Measurements from ENCODE around the gene SON.
"Not testable (repeated sequence)": the region's sequence is repeated elsewhere in the genome, so short reads cannot be mapped to it uniquely, and the experiment has no call there.

The SON gene

DNA sequence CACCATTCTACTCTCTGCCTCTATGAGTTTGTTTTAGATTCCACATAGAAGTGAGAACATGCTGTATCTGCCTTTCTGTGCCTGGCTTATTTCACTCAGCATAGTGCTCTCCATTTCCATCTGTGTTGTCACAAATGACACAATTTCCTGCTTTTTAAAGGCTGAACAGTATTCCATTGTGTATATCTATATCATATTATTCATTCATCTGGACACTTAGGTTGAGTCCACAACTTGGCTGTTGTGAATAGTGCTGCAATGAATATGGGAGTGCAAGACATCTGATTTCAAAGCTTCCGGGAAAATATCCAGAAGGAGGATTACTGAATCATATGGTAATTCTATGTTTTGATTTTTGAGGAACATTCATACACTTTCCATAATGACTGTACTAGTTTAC lies 65.7 kb downstream of the SON start:
- Histone ChIP-seq H2AFZ (ENCODE audit: low read length, unreplicated experiment) (no peak overlapping the region), H3K27me3 (ENCODE audit: insufficient read depth, low read length) (no peaks in the 10 kb centered on the region), H3K4me1 (ENCODE audit: control insufficient read depth, insufficient read depth, low read length, unreplicated experiment) (no peaks in the 10 kb centered on the region), H3K79me2 (ENCODE audit: control insufficient read depth, insufficient read depth, low read length, unreplicated experiment) (no peaks in the 10 kb centered on the region), H3K27ac (ENCODE audit: low read depth, low read length) (no peak overlapping the region), H3K4me3 (ENCODE audit: low read depth, low read length) (no peak overlapping the region), H3K36me3 (ENCODE audit: insufficient read depth, low read length) (peaks cover 6% of the 10 kb centered on the region; the same call in 1 of the 2 replicates)

DNA sequence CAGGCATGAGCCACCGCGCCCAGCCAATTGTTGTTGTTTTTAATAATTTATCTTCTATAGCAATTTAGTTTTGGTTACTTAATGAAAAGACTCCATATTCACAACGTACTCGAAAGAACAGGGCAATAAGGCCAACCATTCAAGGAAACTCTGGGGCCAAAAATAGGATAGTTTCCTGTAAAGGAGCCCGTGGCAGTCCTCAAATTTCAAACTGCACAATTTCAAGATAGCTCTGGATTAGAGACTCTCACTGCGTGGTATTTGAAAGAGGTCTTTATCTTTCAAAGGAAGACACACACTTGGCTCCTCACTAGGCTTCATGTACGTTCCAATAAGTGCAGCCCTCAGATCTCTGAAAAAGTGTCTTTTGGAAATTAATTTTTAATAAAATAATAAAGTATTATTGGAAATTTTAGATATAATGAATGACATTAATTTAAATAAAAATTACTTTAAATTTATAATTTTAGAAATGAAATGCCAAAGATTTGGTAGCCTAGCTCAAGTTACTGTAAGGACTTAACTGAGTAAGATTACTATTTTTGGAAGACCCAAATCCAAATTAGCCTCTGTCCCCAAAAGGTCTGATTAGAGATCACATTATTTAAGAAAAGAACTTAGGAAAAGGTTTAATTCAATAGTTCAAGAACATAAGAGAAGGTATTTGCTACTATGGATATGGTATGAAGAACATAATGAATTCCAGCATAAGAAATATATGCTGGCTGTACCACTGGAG lies 68.3 kb downstream of the SON start:
- H3K36me3 ChIP-seq (ENCODE audit: insufficient read depth, low read length): peaks cover 10% of the 10 kb centered on the region; the same call in 1 of the 2 replicates
- H3K4me1 ChIP-seq (ENCODE audit: control insufficient read depth, insufficient read depth, low read length, unreplicated experiment): no peaks in the 10 kb centered on the region
- no peaks in the 10 kb centered on the region for H3K79me2 ChIP-seq (ENCODE audit: control insufficient read depth, insufficient read depth, low read length, unreplicated experiment)
- no peaks in the 10 kb centered on the region for H3K27me3 ChIP-seq (ENCODE audit: insufficient read depth, low read length)
- no peak overlapping the region for H3K4me3 ChIP-seq (ENCODE audit: low read depth, low read length)
- no peak overlapping the region for H2AFZ ChIP-seq (ENCODE audit: low read length, unreplicated experiment)
- no peak overlapping the region for H3K27ac ChIP-seq (ENCODE audit: low read depth, low read length)

DNA sequence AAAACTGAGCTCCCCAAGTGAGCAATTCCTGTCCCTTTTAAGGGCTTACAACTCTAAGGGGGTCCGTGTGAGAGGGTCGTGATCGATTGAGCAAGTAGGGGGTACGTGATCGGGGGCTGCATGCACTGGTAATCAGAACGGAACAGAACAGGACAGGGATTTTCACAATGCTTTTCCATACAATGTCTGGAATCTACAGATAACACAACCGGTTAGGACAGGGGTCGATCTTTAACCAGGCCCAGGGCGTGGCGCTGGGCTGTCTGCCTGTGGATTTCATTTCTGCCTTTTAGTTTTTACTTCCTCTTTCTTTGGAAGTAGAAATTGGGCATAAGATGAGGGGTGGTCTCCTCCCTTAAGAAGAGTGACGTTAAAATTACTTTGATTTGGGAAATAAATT lies 74.7 kb downstream of the SON start:
- not testable (repeated sequence) for H3K27ac ChIP-seq (ENCODE audit: low read depth, low read length); H3K4me3 ChIP-seq (ENCODE audit: low read depth, low read length); H3K27me3 ChIP-seq (ENCODE audit: insufficient read depth, low read length); H3K79me2 ChIP-seq (ENCODE audit: control insufficient read depth, insufficient read depth, low read length, unreplicated experiment); H2AFZ ChIP-seq (ENCODE audit: low read length, unreplicated experiment); H3K4me1 ChIP-seq (ENCODE audit: control insufficient read depth, insufficient read depth, low read length, unreplicated experiment)
- H3K36me3 ChIP-seq (ENCODE audit: insufficient read depth, low read length): peaks cover 17% of the 10 kb centered on the region

DNA sequence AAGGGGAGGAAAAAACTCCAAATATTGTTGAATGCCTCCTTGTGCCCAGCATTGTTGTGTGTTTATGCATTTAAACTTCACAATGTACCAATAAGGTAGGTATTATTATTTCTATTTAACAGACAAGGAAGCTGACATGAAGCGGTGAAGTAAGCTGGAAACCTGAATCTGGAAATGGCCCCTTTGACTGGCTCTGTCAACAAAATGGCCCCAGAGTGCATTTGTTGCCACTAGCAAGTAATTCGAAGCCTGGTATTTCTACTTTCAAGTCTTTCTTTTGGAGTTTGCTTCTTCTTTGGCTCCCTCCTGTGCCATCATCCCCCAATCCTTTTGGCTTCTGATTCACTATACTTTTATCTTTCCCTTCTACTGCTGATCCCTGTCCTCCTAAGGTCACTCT lies 75.6 kb downstream of the SON start:
- no peak overlapping the region for H3K27ac ChIP-seq (ENCODE audit: low read depth, low read length)
- peaks cover 18% of the 10 kb centered on the region for H3K36me3 ChIP-seq (ENCODE audit: insufficient read depth, low read length)
- no peaks in the 10 kb centered on the region for H3K79me2 ChIP-seq (ENCODE audit: control insufficient read depth, insufficient read depth, low read length, unreplicated experiment)
- H3K4me3 ChIP-seq (ENCODE audit: low read depth, low read length): no peak overlapping the region
- no peaks in the 10 kb centered on the region for H3K27me3 ChIP-seq (ENCODE audit: insufficient read depth, low read length)
- no peak overlapping the region for H2AFZ ChIP-seq (ENCODE audit: low read length, unreplicated experiment)
- H3K4me1 ChIP-seq (ENCODE audit: control insufficient read depth, insufficient read depth, low read length, unreplicated experiment): no peaks in the 10 kb centered on the region

DNA sequence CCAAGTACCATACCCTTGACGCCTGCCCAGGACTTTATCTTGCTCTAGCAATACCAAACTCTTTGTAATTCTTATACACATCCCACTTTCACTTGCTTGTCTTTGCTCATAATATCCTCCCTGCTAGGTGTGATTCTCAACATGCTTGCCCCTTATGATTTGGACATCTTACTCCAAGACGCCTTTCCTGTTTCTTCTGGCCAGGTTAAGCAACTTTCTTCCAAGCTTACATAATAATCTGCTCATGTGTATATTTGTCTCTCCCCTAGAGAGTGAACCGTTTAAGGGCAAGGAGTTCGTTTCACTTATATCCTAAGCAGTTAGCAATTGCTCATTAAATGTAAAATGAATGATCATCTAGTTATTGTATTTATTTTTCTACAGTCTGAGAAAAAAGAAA lies 76.9 kb downstream of the SON start:
- H3K36me3 ChIP-seq (ENCODE audit: insufficient read depth, low read length): peaks cover 22% of the 10 kb centered on the region

DNA sequence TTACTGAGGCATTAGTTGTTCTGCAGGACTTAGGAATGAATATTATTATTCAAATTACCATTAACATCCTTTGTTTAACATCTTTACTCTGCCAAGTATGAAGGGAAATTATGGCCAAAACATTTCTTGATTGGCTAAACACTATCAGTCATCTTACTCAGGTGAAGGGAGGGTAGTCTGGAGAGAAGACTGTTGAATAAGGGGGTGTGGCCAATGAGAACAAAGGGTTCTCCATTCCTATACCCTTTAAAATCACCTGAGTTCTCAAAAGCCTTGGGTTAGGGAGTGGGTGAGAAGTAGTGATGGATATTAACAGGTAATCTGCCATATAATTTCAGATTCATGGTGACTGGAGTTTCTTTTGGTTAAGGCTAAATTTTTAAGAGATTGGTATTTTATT lies 79.4 kb downstream of the SON start:
- Histone ChIP-seq H3K27me3 (ENCODE audit: insufficient read depth, low read length) (no peaks in the 10 kb centered on the region), H3K4me1 (ENCODE audit: control insufficient read depth, insufficient read depth, low read length, unreplicated experiment) (no peaks in the 10 kb centered on the region)

More for the DNA sequence above, 76.9 kb downstream of the SON start:
- H3K79me2 ChIP-seq (ENCODE audit: control insufficient read depth, insufficient read depth, low read length, unreplicated experiment): no peaks in the 10 kb centered on the region
- no peak overlapping the region for H3K27ac ChIP-seq (ENCODE audit: low read depth, low read length)
- no peaks in the 10 kb centered on the region for H3K27me3 ChIP-seq (ENCODE audit: insufficient read depth, low read length)
- no peak overlapping the region for H2AFZ ChIP-seq (ENCODE audit: low read length, unreplicated experiment)
- H3K4me1 ChIP-seq (ENCODE audit: control insufficient read depth, insufficient read depth, low read length, unreplicated experiment): no peaks in the 10 kb centered on the region
- no peak overlapping the region for H3K4me3 ChIP-seq (ENCODE audit: low read depth, low read length)

DNA sequence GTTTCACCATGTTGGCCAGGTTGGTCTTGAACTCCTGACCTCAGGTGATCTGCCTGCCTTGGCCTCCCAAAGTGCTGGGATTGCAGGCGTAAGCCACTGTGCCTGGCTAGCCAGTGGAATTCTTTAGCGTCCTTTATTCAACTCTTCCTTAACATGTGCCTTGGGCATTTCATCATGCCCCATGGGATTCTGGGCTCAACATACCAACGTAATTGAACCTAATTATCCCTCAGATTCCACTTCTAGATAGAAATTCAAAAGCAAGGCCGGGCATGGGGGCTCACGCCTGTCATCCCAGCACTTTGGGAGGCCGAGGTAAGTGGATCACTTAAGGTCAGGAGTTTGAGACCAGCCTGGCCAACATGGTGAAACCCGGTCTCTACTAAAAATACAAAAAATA lies 83.3 kb downstream of the SON start:
- not testable (repeated sequence) for H3K4me3 ChIP-seq (ENCODE audit: low read depth, low read length); H3K27me3 ChIP-seq (ENCODE audit: insufficient read depth, low read length); H2AFZ ChIP-seq (ENCODE audit: low read length, unreplicated experiment); H3K4me1 ChIP-seq (ENCODE audit: control insufficient read depth, insufficient read depth, low read length, unreplicated experiment); H3K27ac ChIP-seq (ENCODE audit: low read depth, low read length); H3K79me2 ChIP-seq (ENCODE audit: control insufficient read depth, insufficient read depth, low read length, unreplicated experiment)
- peaks cover 24% of the 10 kb centered on the region for H3K36me3 ChIP-seq (ENCODE audit: insufficient read depth, low read length)

More for the DNA sequence above, 79.4 kb downstream of the SON start:
- Histone ChIP-seq H3K36me3 (ENCODE audit: insufficient read depth, low read length) (peaks cover 17% of the 10 kb centered on the region), H3K4me3 (ENCODE audit: low read depth, low read length) (no peak overlapping the region), H3K27ac (ENCODE audit: low read depth, low read length) (no peak overlapping the region), H3K79me2 (ENCODE audit: control insufficient read depth, insufficient read depth, low read length, unreplicated experiment) (peaks cover 5% of the 10 kb centered on the region), H2AFZ (ENCODE audit: low read length, unreplicated experiment) (no peak overlapping the region)

All from ACC112 (cell line).